ENCODE measurements around the gene CREBL2. TPM values are rescaled to one million over a fixed set of nuclear protein-coding genes. Genes with fewer than 3 reads are reported as not detected.

Gene CREBL2
- total RNA-seq, 1 experiment from 2014 or later: 17.3 TPM

- DNase-seq (ENCODE audit: low spot score): no peak
- Mint-ChIP-seq H3K27ac (no peak overlapping the region), H3K4me3 (no peak overlapping the region), H3K27me3 (ENCODE audit: low read depth) (no peaks in the 10 kb centered on the region), H3K9me3 (no peaks in the 10 kb centered on the region), H3K36me3 (peaks cover 5% of the 10 kb centered on the region; the same call in 1 of the 2 replicates), H3K4me1 (peaks cover 35% of the 10 kb centered on the region)
- ChIA-PET POLR2A (no interaction called here), CTCF (no interaction called here)
- TF ChIP-seq, protein P1, sequence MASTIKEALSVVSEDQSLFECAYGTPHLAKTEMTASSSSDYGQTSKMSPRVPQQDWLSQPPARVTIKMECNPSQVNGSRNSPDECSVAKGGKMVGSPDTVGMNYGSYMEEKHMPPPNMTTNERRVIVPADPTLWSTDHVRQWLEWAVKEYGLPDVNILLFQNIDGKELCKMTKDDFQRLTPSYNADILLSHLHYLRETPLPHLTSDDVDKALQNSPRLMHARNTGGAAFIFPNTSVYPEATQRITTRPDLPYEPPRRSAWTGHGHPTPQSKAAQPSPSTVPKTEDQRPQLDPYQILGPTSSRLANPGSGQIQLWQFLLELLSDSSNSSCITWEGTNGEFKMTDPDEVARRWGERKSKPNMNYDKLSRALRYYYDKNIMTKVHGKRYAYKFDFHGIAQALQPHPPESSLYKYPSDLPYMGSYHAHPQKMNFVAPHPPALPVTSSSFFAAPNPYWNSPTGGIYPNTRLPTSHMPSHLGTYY (CRISPR knock-in tag; IDR thresholded peaks at IDR 0.05): no peak
- TF ChIP-seq TEAD4 (CRISPR knock-in tag; IDR thresholded peaks at IDR 0.05): no peak
- TF ChIP-seq CBFB (CRISPR knock-in tag; IDR thresholded peaks at IDR 0.05; ENCODE audit: low read depth): no peak
- no peak for TF ChIP-seq USF2 (CRISPR knock-in tag; IDR thresholded peaks at IDR 0.05)
- TF ChIP-seq KAT7 (CRISPR knock-in tag; IDR thresholded peaks at IDR 0.05; ENCODE audit: borderline replicate concordance): no peak
- TF ChIP-seq ATF1 (CRISPR knock-in tag; IDR thresholded peaks at IDR 0.05): no peak
- no peak for TF ChIP-seq CREB1 (CRISPR knock-in tag; IDR thresholded peaks at IDR 0.05)
- ATAC-seq: no peak
Measured at GRCh38 chr12:12609692-12610091, 2.0 kb upstream of the CREBL2 start.

- CTCF ChIA-PET: no interaction called here
- H3K27me3 Mint-ChIP-seq (ENCODE audit: low read depth): no peaks in the 10 kb centered on the region
- no peaks in the 10 kb centered on the region for H3K9me3 Mint-ChIP-seq
- DNase-seq (ENCODE audit: low spot score) (no peak), ATAC-seq (no peak)
- peak overlapping the region; percentile 95; the same call in 1 of the 2 replicates for H3K27ac Mint-ChIP-seq
- H3K36me3 Mint-ChIP-seq: peaks cover 6% of the 10 kb centered on the region; the same call in 1 of the 2 replicates
- POLR2A ChIA-PET: no interaction called here
- H3K4me1 Mint-ChIP-seq: peaks cover 35% of the 10 kb centered on the region
- TF ChIP-seq, protein P2, sequence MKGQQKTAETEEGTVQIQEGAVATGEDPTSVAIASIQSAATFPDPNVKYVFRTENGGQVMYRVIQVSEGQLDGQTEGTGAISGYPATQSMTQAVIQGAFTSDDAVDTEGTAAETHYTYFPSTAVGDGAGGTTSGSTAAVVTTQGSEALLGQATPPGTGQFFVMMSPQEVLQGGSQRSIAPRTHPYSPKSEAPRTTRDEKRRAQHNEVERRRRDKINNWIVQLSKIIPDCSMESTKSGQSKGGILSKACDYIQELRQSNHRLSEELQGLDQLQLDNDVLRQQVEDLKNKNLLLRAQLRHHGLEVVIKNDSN (CRISPR knock-in tag; IDR thresholded peaks at IDR 0.05): no peak
- no peak for TF ChIP-seq MYBL2 (CRISPR knock-in tag; IDR thresholded peaks at IDR 0.05)
- no peak for TF ChIP-seq CBFB (CRISPR knock-in tag; IDR thresholded peaks at IDR 0.05; ENCODE audit: low read depth)
- TF ChIP-seq USF2 (CRISPR knock-in tag; IDR thresholded peaks at IDR 0.05): no peak
- TF ChIP-seq, protein P3, sequence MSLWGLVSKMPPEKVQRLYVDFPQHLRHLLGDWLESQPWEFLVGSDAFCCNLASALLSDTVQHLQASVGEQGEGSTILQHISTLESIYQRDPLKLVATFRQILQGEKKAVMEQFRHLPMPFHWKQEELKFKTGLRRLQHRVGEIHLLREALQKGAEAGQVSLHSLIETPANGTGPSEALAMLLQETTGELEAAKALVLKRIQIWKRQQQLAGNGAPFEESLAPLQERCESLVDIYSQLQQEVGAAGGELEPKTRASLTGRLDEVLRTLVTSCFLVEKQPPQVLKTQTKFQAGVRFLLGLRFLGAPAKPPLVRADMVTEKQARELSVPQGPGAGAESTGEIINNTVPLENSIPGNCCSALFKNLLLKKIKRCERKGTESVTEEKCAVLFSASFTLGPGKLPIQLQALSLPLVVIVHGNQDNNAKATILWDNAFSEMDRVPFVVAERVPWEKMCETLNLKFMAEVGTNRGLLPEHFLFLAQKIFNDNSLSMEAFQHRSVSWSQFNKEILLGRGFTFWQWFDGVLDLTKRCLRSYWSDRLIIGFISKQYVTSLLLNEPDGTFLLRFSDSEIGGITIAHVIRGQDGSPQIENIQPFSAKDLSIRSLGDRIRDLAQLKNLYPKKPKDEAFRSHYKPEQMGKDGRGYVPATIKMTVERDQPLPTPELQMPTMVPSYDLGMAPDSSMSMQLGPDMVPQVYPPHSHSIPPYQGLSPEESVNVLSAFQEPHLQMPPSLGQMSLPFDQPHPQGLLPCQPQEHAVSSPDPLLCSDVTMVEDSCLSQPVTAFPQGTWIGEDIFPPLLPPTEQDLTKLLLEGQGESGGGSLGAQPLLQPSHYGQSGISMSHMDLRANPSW (CRISPR knock-in tag; conservative IDR thresholded peaks at IDR 0.05; ENCODE audit: low read depth): no peak
- no peak for TF ChIP-seq ETV6 (CRISPR knock-in tag; IDR thresholded peaks at IDR 0.05)
- TF ChIP-seq, protein P4, sequence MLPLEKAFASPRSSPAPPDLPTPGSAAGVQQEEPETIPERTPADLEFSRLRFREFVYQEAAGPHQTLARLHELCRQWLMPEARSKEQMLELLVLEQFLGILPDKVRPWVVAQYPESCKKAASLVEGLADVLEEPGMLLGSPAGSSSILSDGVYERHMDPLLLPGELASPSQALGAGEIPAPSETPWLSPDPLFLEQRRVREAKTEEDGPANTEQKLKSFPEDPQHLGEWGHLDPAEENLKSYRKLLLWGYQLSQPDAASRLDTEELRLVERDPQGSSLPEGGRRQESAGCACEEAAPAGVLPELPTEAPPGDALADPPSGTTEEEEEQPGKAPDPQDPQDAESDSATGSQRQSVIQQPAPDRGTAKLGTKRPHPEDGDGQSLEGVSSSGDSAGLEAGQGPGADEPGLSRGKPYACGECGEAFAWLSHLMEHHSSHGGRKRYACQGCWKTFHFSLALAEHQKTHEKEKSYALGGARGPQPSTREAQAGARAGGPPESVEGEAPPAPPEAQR (CRISPR knock-in tag; IDR thresholded peaks at IDR 0.05): no peak
- TF ChIP-seq, protein P5, sequence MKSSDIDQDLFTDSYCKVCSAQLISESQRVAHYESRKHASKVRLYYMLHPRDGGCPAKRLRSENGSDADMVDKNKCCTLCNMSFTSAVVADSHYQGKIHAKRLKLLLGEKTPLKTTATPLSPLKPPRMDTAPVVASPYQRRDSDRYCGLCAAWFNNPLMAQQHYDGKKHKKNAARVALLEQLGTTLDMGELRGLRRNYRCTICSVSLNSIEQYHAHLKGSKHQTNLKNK (CRISPR knock-in tag; IDR thresholded peaks at IDR 0.05): no peak
- no peak for TF ChIP-seq ZBTB43 (CRISPR knock-in tag; IDR thresholded peaks at IDR 0.05)
- TF ChIP-seq SMAD3 (CRISPR knock-in tag; IDR thresholded peaks at IDR 0.05; ENCODE audit: borderline replicate concordance): no peak
- no peak for TF ChIP-seq HMGA2 (CRISPR knock-in tag; IDR thresholded peaks at IDR 0.05)
- TF ChIP-seq, protein P6, sequence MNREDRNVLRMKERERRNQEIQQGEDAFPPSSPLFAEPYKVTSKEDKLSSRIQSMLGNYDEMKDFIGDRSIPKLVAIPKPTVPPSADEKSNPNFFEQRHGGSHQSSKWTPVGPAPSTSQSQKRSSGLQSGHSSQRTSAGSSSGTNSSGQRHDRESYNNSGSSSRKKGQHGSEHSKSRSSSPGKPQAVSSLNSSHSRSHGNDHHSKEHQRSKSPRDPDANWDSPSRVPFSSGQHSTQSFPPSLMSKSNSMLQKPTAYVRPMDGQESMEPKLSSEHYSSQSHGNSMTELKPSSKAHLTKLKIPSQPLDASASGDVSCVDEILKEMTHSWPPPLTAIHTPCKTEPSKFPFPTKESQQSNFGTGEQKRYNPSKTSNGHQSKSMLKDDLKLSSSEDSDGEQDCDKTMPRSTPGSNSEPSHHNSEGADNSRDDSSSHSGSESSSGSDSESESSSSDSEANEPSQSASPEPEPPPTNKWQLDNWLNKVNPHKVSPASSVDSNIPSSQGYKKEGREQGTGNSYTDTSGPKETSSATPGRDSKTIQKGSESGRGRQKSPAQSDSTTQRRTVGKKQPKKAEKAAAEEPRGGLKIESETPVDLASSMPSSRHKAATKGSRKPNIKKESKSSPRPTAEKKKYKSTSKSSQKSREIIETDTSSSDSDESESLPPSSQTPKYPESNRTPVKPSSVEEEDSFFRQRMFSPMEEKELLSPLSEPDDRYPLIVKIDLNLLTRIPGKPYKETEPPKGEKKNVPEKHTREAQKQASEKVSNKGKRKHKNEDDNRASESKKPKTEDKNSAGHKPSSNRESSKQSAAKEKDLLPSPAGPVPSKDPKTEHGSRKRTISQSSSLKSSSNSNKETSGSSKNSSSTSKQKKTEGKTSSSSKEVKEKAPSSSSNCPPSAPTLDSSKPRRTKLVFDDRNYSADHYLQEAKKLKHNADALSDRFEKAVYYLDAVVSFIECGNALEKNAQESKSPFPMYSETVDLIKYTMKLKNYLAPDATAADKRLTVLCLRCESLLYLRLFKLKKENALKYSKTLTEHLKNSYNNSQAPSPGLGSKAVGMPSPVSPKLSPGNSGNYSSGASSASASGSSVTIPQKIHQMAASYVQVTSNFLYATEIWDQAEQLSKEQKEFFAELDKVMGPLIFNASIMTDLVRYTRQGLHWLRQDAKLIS (CRISPR knock-in tag; IDR thresholded peaks at IDR 0.05; ENCODE audit: borderline replicate concordance): no peak
- peak overlapping the region; percentile 92 for H3K4me3 Mint-ChIP-seq
Measured at GRCh38 chr12:12610711-12611110, 965 bp upstream of the CREBL2 start.
